Stimulated activated CD4-positive, alpha-beta T cell treated with anti-CD3 and anti-CD28 coated beads, Interleukin-1b, Interleukin-23, amount 100 ng/mL, for 1 hour (primary cell): ENCODE measurements around the gene ANKRD11.
"Not testable (repeated sequence)": the region's sequence is repeated elsewhere in the genome, so short reads cannot be mapped to it uniquely, and the experiment has no call there.

Experiments
- DNase-seq, 2 donors: peaks; one replicate each; pipeline ENCODE4 v3.0.0-alpha.2; 2020; ENCODE audit warnings: low read depth in 2 of 2

The ANKRD11 gene

DNA sequence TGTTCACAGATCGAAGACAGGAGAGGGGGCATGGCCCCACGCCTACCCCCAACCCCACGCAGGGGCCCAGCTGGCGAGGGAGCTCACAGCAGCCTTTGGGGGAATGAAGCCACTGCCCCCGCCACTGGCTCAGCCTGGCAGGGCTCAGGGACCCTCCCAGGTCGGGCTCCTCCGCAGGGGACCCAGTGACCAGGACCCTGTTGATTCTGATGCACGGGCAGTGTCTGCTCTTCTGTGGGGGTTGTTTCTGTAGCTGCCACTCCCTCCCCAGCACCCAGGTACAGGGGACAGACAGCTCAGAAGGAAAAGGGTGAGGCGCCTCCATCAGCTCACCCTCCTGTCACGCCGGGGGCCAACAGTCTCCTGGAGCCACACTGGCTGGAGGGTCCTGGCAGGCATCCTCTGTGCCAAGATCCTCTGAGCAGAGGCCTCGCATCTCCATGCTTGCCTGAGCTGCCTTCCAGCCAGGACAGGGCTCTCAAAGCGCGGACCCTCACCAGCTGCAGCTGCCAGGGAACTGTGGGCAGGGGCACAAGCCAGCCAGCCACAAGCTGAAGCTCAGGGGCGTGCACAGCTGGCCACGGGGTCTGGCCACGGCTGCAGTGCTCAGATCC, 223.7 kb downstream of the ANKRD11 start:
- DNase-seq = no peak

- no peak for DNase-seq
These were observed 224.7 kb downstream of the ANKRD11 start for GRCh38 chr16:89265647-89266046.

- DNase-seq = no peak
These were observed 225.4 kb downstream of the ANKRD11 start for GRCh38 chr16:89264800-89265550.

GRCh38 chr16:89261691-89262563, 228.4 kb downstream of the ANKRD11 start:
- DNase-seq = no peak

DNA sequence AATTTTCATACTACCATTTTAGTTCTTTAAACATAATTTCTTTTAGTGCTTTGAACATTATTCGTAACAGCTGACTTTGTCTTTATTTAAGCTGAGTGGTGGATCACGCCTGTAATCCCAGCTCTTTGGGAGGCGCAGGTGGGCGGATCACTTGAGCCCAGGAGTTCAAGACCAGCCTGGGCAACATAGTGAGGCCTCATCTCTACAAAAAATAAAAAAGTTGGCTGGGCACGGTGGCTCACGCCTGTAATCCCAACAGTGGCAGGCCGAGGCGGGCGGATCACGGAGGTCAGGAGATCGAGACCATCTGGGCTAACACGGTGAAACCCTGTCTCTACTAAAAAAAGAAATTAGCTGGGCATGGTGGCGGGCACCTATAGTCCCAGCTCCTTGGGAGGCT, 230.5 kb downstream of the ANKRD11 start:
- not testable (repeated sequence) for DNase-seq

DNA sequence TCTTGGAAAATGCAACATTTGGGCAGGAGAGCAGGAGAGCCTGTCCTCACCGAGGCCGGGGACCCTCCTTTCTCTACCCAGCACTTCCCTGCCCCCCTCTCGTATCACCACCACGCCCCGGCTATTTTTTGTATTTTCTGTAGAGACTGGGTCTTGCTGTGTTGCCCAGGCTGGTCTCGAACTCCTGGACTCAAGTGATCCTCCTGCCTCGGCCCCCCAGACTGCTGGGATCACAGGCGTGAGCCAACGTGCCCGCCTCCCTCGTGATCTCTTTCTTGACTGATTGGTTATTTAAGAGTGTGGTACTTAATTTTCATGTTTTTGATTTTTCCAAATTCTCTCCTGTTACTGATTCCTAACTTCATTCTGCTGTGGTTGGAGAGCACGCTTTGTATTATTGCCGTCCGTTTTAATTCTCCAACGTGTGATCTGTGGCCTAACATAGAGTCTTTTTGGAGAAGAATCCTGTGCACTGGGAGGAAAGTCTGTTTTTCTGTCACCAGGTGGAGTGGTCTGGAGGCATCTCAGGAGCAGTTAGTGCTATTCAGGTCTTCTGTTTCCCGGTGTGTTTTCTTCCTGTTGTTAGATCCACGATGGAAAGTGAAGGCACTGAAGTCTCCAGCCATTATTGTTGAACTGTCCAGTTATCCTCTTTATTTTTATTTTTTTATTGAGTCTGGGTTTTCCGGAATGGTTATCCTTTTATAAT, 232.4 kb downstream of the ANKRD11 start:
- DNase-seq = no peak

DNA sequence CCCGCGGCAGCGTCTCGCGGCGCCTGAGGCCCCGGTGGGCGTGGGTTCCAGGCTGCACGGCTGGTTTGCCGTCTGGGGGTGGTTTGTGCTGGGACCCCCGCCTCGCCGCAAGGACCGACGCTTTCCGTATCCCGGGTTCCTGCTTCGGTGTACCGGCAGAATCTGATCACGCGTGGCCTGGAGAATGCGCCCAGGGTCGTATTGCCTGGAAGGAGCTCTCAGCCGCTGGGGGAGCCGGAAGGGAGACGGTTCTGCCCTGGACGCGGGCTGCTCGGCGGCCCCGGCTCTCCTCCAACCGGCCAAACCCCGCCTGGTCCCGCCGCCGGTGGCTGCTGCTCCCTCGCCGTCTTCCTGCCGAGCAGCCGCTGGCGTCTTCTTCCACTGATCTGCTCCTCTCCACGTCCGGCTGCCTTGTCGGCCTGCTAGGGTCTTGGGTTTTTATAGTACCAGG, 233.1 kb downstream of the ANKRD11 start:
- DNase-seq = no peak

- peak; percentile 39 to 60 for DNase-seq
These were observed 233.6 kb downstream of the ANKRD11 start for GRCh38 chr16:89256651-89257254.

DNA sequence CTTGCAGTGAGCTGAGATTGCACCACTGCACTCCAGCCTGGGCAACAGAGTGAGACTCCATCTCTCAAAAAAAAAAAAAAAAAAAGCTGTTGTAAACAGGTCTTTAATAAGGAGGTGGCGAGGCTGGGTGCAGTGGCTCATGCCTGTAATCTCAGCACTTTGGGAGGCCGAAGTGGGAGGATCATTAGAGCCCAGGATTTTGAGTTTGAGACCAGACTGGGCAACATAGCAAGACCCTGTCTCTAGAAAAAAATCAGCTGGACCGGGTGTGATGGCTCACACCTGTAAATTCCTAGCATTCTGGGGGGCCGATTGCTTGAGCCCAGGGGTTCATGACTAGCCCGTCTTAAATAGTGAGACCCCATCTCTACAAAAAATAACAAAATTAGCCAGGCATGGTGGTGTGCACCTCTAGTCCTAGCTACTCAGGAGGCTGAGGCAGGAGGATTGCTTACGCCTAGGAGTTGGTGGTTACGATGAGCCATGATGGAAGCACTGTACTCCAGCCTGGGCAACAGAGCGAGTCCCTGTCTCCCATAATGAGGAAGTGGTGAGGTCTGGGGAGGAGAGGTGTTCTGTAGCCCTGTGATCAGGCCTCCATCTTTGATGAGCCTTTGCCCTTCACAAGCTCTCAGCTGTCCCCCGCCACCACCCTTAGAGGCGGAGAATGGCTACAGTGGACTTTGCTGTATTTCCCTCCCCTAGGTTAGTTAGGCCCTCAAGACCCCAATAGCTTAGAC, 236.6 kb downstream of the ANKRD11 start:
- DNase-seq = no peak

DNA sequence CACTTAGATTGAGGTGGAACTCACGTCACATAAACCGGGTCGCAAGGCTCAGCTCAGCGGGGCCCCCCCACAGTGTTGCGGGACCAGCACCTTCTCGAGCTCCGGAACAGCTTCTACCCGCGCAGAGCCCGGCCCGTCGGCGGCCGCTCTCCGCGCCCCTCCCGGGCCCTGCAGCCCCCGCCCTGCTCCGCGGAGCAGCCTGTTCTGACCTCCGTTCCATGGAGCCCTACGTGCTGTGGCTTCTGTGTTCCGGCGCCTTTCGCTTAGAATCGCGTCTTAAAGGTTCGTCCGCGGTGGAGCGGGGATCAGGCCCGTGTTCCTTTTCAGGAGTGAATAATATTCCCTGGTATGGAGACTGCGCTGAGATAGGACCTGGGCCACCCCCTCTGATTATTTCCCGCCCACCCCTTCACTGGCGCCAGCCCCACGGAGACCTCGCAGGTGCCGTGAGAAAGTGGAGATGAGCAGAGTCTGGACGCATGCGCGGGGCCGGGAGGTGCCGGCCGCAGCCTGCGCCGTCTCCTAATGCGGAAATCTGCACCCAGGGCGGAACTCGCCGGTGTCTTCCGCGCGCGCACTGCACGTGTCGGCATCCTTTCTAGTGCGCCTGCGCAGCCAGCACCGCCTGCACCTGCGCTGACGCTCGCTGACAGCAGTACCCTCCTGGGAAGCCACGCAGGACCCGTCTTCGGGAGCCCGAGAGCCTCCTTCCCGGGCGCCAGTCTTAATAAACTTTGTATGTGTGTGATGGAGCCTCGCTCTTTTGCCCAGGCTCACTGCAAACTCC, 242.0 kb downstream of the ANKRD11 start:
- DNase-seq = no peak

DNA sequence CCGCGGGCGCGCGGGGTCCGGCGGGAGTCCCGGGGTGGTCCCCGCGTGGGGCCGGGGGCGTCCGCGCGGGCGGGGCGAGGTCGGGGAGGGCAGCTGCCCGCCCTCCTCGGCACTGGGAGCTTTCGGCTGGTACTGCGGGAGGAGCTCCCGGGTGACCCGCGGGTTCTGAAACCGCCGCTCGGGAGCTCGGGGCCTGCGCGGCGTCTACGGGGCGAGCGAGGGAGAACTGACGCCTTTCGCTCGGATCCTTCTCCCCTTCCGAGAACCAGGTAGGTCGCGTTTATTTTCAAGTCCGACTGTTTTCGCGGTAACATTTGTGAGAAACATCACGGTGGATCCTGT, 242.7 kb downstream of the ANKRD11 start:
- DNase-seq = not testable (repeated sequence)

DNA sequence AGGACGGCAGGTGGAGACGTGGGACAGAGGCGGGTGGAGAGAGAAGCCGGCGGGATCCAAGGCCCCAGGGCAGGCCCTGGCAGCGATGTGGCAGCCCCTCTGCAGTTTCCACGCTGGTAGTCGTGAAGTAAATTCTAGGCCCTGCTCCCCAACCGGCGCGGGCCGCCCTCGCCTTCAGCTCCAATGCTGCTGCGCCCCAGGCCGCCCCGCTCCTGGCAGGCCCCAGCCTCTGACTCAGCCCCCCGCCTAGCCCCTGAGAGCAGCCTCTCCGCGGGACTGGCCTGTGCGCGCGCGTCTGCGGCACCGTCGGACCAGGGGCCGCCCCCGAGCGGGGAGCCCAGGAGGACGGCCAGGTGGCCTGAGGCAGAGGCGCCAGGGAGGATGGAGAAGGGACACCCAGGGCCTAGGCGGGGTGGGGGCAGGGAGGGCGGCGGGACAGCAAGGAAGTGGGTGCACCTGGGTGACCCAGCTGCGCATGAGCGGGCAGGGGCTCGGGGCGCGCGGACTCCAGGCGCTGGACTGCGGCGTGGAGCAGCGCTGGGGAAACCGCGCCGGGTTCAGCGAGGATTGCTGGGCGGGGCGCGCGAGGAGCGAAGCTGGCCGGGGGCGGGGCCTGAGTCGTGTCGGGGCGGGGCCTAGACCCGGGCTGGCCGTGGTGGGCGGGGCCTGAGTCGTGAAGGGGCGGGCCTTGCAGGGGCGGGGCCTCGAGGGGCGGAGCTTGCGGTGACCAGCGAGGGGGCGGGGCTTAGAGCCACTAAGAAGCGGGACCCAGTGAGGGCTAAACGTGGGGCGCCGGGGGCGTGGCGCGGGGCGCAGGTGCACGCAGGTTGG, 243.2 kb downstream of the ANKRD11 start:
- peak; percentile 92 to 98 for DNase-seq

DNA sequence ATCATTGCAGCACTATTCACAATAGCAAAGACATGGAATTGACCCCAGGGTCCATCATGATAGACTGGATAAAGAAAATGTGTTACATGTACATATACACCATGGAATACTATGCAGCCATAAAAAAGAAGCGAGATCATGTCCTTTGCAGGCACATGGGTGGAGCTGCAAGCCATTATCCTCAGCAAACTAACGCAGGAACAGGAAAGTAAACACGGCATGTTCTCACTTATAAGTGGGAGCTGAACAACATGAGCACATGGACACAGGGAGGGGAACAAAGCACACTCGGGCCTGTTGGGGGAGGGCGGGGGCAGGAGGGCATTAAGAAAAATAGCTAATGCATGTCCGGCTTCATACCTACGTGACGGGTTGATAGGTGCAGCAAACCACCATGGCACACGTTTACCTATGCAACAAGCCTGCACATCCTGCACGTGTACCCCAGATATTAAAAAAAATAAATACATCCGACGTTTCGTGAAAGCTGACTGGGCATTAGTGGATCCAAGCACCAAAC, 243.9 kb downstream of the ANKRD11 start:
- no peak for DNase-seq

DNA sequence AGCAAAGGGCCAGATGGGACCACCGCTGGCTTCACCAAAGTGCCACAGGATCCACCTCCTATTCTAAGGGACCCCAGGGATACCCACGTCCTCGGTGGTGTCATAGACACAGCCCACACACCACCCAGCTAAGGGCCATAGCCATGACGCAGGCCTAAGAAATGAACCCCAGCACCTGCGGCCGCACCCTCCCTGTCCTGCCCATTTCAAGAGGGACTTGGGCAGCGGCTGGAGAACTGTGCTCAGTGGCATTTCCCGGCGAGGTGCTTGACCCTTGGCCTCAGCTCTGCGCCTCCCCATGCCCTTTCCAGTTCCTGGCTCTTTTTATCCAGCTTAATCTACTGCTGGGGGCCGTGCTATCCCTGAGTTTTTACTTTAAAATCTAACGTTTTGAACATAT, 245.6 kb downstream of the ANKRD11 start:
- no peak for DNase-seq

DNA sequence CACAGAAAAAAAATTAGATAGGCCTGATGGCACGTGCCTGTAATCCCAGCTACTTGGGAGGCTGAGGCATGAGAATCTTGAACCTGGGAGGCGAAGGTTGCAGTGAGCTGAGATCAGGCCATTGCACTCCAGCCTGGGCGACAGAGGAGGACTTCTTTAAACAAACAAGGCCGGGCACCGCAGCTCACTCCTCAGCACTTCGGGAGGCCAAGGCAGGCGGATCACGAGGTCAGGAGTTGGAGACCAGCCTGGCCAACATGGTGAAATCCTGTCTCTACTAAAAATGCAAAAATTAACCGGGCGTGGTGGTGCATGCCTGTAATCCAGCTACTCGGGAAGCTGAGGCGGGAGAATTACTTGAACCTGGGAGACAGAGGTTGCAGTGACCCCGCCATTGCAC, 246.1 kb downstream of the ANKRD11 start:
- DNase-seq = not testable (repeated sequence)

- DNase-seq = no peak
These were observed 246.7 kb downstream of the ANKRD11 start for GRCh38 chr16:89243664-89244063.

DNA sequence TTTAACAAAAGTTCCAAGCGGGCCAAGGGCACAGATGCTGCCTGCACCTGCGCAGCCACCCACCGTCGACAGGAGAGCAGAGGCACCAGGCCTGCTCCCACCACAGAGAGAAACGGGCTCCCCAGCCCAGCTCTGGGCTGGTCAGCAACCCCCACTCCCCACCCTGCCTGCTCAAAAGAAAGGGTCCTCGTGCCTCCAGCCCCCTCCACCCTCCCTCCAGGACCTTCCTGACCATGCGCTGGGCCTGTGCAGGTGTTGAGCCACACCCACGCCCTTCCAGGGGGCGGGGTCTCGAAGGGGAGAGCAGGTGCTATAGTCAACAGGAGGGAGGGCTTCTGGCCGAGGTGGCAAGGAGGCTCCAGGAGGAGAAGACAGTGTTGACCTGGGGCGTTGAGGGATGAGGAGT, 247.6 kb downstream of the ANKRD11 start:
- no peak for DNase-seq

DNA sequence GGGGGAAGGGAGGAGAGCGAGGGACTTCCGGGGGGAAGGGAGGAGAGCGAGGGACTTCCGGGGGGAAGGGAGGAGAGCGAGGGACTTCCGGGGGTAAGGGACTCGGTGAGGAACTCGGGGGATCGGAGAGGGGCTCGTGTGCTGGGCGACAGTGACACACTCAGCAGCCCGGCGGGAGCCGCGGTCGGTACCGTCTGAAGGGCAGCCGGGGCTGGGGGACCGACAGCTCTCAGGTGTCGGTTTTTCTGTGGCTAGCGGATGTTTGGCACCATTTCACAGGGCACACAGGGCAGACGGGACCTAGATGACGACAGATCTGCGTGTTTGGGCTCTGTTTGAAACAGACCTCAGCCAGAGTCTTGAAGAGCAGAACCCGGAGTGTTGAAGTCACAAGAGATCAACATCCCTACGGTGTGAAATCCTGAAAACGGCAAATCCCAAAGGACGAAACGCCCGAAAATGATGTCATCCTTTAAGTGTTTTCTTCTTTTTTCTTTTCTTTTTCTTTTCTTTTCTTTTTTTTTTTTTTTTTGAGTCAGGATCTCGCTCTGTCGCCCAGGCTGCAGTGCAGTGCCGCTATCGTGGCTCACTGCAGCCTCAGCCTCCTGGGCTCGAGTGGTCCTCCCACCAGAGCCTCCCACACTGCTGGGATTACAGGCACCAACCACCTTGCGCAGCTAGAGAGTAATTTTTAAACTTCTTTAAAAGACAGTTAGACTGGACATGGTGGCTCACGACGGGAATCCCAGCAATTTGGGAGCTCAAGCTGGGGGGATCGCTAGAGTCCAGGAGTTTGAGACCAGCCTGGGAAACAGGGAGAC, 249.0 kb downstream of the ANKRD11 start:
- DNase-seq = peak; percentile 41 to 54
